ENCODE data around the gene RABGAP1L.

RABGAP1L gene

GRCh38 chr1:174777262-174777661, 617.9 kb downstream of the RABGAP1L start:
- Histone ChIP-seq H3K4ac (ENCODE audit: low read depth, low read length) (no peak overlapping the region), H3K79me1 (ENCODE audit: low read length) (no peaks in the 10 kb centered on the region), H2AK5ac (ENCODE audit: low read length) (no peak overlapping the region), H3K14ac (ENCODE audit: low read length) (no peak overlapping the region), H3K4me2 (ENCODE audit: low read length) (no peak overlapping the region), H3K27ac (ENCODE audit: low read depth, low read length) (no peak overlapping the region), H3K23ac (ENCODE audit: low read length) (no peak overlapping the region), H4K8ac (ENCODE audit: low read depth, low read length) (no peak overlapping the region), H4K12ac (ENCODE audit: low read depth, low read length) (no peak overlapping the region), H2AFZ (ENCODE audit: insufficient read depth, low read length, poor library complexity) (no peak overlapping the region), H2BK120ac (ENCODE audit: insufficient read depth, low read length, poor library complexity) (no peak overlapping the region), H3K27me3 (ENCODE audit: insufficient read depth, low read length) (no peaks in the 10 kb centered on the region), H3K79me2 (ENCODE audit: control insufficient read depth, insufficient read depth, low read length, poor library complexity) (no peaks in the 10 kb centered on the region), H3K36me3 (ENCODE audit: control insufficient read depth in 1 of 2, insufficient read depth in 2 of 2, low read length in 2 of 2) (no peaks in the 10 kb centered on the region), H3K4me1 (ENCODE audit: control insufficient read depth in 1 of 2, insufficient read depth in 2 of 2, low read length in 2 of 2) (no peaks in the 10 kb centered on the region), H2BK5ac (ENCODE audit: low read depth, low read length, poor library complexity) (no peak overlapping the region), H3K9ac (ENCODE audit: low read length) (no peak overlapping the region), H3K4me3 (ENCODE audit: low read depth, low read length) (no peak overlapping the region), H3K18ac (ENCODE audit: low read length) (no peak overlapping the region), H4K91ac (ENCODE audit: low read depth, low read length) (no peak overlapping the region), H2BK12ac (ENCODE audit: low read length) (no peak overlapping the region), H3K9me3 (ENCODE audit: insufficient read depth, low read depth, low read length) (no peaks in the 10 kb centered on the region)
- no peak for DNase-seq
- WGBS (ENCODE audit: extremely low coverage, insufficient coverage, insufficient read length): no CpG with 5 or more reads among the region's 2 CpGs

GRCh38 chr1:174785510-174785909, 626.2 kb downstream of the RABGAP1L start:
- H3K18ac ChIP-seq (ENCODE audit: low read length): no peak overlapping the region
- H3K4ac ChIP-seq (ENCODE audit: low read depth, low read length): no peak overlapping the region
- no peak overlapping the region for H2BK120ac ChIP-seq (ENCODE audit: insufficient read depth, low read length, poor library complexity)
- H2BK5ac ChIP-seq (ENCODE audit: low read depth, low read length, poor library complexity): no peak overlapping the region
- no peak for DNase-seq
- H3K9me3 ChIP-seq (ENCODE audit: insufficient read depth, low read depth, low read length): peaks cover 2% of the 10 kb centered on the region
- H3K9ac ChIP-seq (ENCODE audit: low read length): no peak overlapping the region
- H3K23ac ChIP-seq (ENCODE audit: low read length): no peak overlapping the region
- no peaks in the 10 kb centered on the region for H3K79me1 ChIP-seq (ENCODE audit: low read length)
- no peak overlapping the region for H2AK5ac ChIP-seq (ENCODE audit: low read length)
- no peak overlapping the region for H4K91ac ChIP-seq (ENCODE audit: low read depth, low read length)
- no peak overlapping the region for H3K4me3 ChIP-seq (ENCODE audit: low read depth, low read length)
- no peak overlapping the region for H4K8ac ChIP-seq (ENCODE audit: low read depth, low read length)
- no peaks in the 10 kb centered on the region for H3K27me3 ChIP-seq (ENCODE audit: insufficient read depth, low read length)
- no peak overlapping the region for H3K14ac ChIP-seq (ENCODE audit: low read length)
- no peak overlapping the region for H2BK12ac ChIP-seq (ENCODE audit: low read length)
- H3K79me2 ChIP-seq (ENCODE audit: control insufficient read depth, insufficient read depth, low read length, poor library complexity): no peaks in the 10 kb centered on the region
- no peak overlapping the region for H3K4me2 ChIP-seq (ENCODE audit: low read length)
- no peaks in the 10 kb centered on the region for H3K4me1 ChIP-seq (ENCODE audit: control insufficient read depth in 1 of 2, insufficient read depth in 2 of 2, low read length in 2 of 2)
- no peak overlapping the region for H4K12ac ChIP-seq (ENCODE audit: low read depth, low read length)
- no CpG with 5 or more reads among the region's 6 CpGs for WGBS (ENCODE audit: extremely low coverage, insufficient coverage, insufficient read length)
- no peak overlapping the region for H3K27ac ChIP-seq (ENCODE audit: low read depth, low read length)
- no peak overlapping the region for H2AFZ ChIP-seq (ENCODE audit: insufficient read depth, low read length, poor library complexity)
- no peaks in the 10 kb centered on the region for H3K36me3 ChIP-seq (ENCODE audit: control insufficient read depth in 1 of 2, insufficient read depth in 2 of 2, low read length in 2 of 2)

GRCh38 chr1:174786358-174786757, 627.0 kb downstream of the RABGAP1L start:
- Histone ChIP-seq H3K36me3 (ENCODE audit: control insufficient read depth in 1 of 2, insufficient read depth in 2 of 2, low read length in 2 of 2) (no peaks in the 10 kb centered on the region), H3K4me3 (ENCODE audit: low read depth, low read length) (no peak overlapping the region), H2AK5ac (ENCODE audit: low read length) (no peak overlapping the region), H3K4me1 (ENCODE audit: control insufficient read depth in 1 of 2, insufficient read depth in 2 of 2, low read length in 2 of 2) (no peaks in the 10 kb centered on the region), H4K12ac (ENCODE audit: low read depth, low read length) (no peak overlapping the region), H3K9me3 (ENCODE audit: insufficient read depth, low read depth, low read length) (peaks cover 2% of the 10 kb centered on the region), H3K79me1 (ENCODE audit: low read length) (no peaks in the 10 kb centered on the region), H3K27ac (ENCODE audit: low read depth, low read length) (no peak overlapping the region), H3K14ac (ENCODE audit: low read length) (no peak overlapping the region), H4K8ac (ENCODE audit: low read depth, low read length) (no peak overlapping the region), H3K18ac (ENCODE audit: low read length) (no peak overlapping the region), H2BK12ac (ENCODE audit: low read length) (no peak overlapping the region), H3K27me3 (ENCODE audit: insufficient read depth, low read length) (no peaks in the 10 kb centered on the region), H3K79me2 (ENCODE audit: control insufficient read depth, insufficient read depth, low read length, poor library complexity) (no peaks in the 10 kb centered on the region), H2AFZ (ENCODE audit: insufficient read depth, low read length, poor library complexity) (no peak overlapping the region), H3K4ac (ENCODE audit: low read depth, low read length) (no peak overlapping the region), H2BK120ac (ENCODE audit: insufficient read depth, low read length, poor library complexity) (no peak overlapping the region), H2BK5ac (ENCODE audit: low read depth, low read length, poor library complexity) (no peak overlapping the region), H4K91ac (ENCODE audit: low read depth, low read length) (no peak overlapping the region), H3K23ac (ENCODE audit: low read length) (no peak overlapping the region), H3K4me2 (ENCODE audit: low read length) (no peak overlapping the region), H3K9ac (ENCODE audit: low read length) (no peak overlapping the region)
- no CpG with 5 or more reads among the region's 2 CpGs for WGBS (ENCODE audit: extremely low coverage, insufficient coverage, insufficient read length)
- no peak for DNase-seq

GRCh38 chr1:174786760-174787159, 627.4 kb downstream of the RABGAP1L start:
- H3K23ac ChIP-seq (ENCODE audit: low read length): no peak overlapping the region

More at GRCh38 chr1:174786760-174787159, 627.4 kb downstream of the RABGAP1L start:
- H3K9ac ChIP-seq (ENCODE audit: low read length): no peak overlapping the region
- DNase-seq: no peak
- no peak overlapping the region for H3K14ac ChIP-seq (ENCODE audit: low read length)
- no peaks in the 10 kb centered on the region for H3K27me3 ChIP-seq (ENCODE audit: insufficient read depth, low read length)
- no peaks in the 10 kb centered on the region for H3K79me1 ChIP-seq (ENCODE audit: low read length)
- no peak overlapping the region for H3K27ac ChIP-seq (ENCODE audit: low read depth, low read length)
- no peak overlapping the region for H3K4me2 ChIP-seq (ENCODE audit: low read length)
- H3K4me1 ChIP-seq (ENCODE audit: control insufficient read depth in 1 of 2, insufficient read depth in 2 of 2, low read length in 2 of 2): no peaks in the 10 kb centered on the region
- H3K18ac ChIP-seq (ENCODE audit: low read length): no peak overlapping the region
- no peak overlapping the region for H2AFZ ChIP-seq (ENCODE audit: insufficient read depth, low read length, poor library complexity)
- H2BK5ac ChIP-seq (ENCODE audit: low read depth, low read length, poor library complexity): no peak overlapping the region
- no peak overlapping the region for H3K4me3 ChIP-seq (ENCODE audit: low read depth, low read length)
- H2BK12ac ChIP-seq (ENCODE audit: low read length): no peak overlapping the region
- no peak overlapping the region for H4K91ac ChIP-seq (ENCODE audit: low read depth, low read length)
- H3K36me3 ChIP-seq (ENCODE audit: control insufficient read depth in 1 of 2, insufficient read depth in 2 of 2, low read length in 2 of 2): no peaks in the 10 kb centered on the region
- H3K4ac ChIP-seq (ENCODE audit: low read depth, low read length): no peak overlapping the region
- no peaks in the 10 kb centered on the region for H3K79me2 ChIP-seq (ENCODE audit: control insufficient read depth, insufficient read depth, low read length, poor library complexity)
- H2AK5ac ChIP-seq (ENCODE audit: low read length): no peak overlapping the region
- no peak overlapping the region for H2BK120ac ChIP-seq (ENCODE audit: insufficient read depth, low read length, poor library complexity)
- H4K12ac ChIP-seq (ENCODE audit: low read depth, low read length): no peak overlapping the region
- H4K8ac ChIP-seq (ENCODE audit: low read depth, low read length): no peak overlapping the region
- H3K9me3 ChIP-seq (ENCODE audit: insufficient read depth, low read depth, low read length): peaks cover 2% of the 10 kb centered on the region
- WGBS (ENCODE audit: extremely low coverage, insufficient coverage, insufficient read length): no CpG with 5 or more reads among the region's 4 CpGs

Data from trophoblast cell (in vitro differentiated cells and primary cell).